Mesothelial cell of epicardium (in vitro differentiated cells): Measurements from ENCODE around the gene KLHDC9. TPM values are rescaled to one million over a fixed set of nuclear protein-coding genes. Genes with fewer than 3 reads are reported as not detected.

Experiments
- DNase-seq, 2 experiments: peaks; one replicate each; pipeline ENCODE4 v3.0.0; 2021; ENCODE audit warnings: low spot score in 2 of 2; ENCODE audit not compliant: unreplicated experiment in 2 of 2
- H3K27ac Mint-ChIP-seq: 2 replicates; pipeline ENCODE4 v1.8.0; 2021; ENCODE audit warnings: mixed read lengths
- H3K27me3 Mint-ChIP-seq: 2 replicates; pipeline ENCODE4 v1.8.0; 2021; ENCODE audit warnings: low read depth, mixed read lengths
- H3K36me3 Mint-ChIP-seq: 2 replicates; pipeline ENCODE4 v1.8.0; 2021; ENCODE audit warnings: mixed read lengths
- H3K4me1 Mint-ChIP-seq: 2 replicates; pipeline ENCODE4 v1.8.0; 2021; ENCODE audit warnings: mixed read lengths
- H3K4me3 Mint-ChIP-seq: 2 replicates; pipeline ENCODE4 v1.8.0; 2021; ENCODE audit warnings: mild to moderate bottlenecking, moderate library complexity, mixed read lengths
- H3K9me3 Mint-ChIP-seq: 2 replicates; pipeline ENCODE4 v1.8.0; 2021; ENCODE audit warnings: mixed read lengths
- total RNA-seq: library from RNA; stranded (reverse); gene quantifications from 3 replicates; pipeline ENCODE4 v1.2.1, GENCODE V29; 2021
- TF ChIP-seq, protein P1 (sequence below): fragments of 200-600 bp; sonication (generic); IDR thresholded peaks from one replicate; pipeline ENCODE4 v1.5.0; 2021; ENCODE audit warnings: antibody characterized with exemption; ENCODE audit not compliant: unreplicated experiment

Gene KLHDC9
- total RNA-seq, 1 donor from 2014 or later, result 5.4 TPM

DNA sequence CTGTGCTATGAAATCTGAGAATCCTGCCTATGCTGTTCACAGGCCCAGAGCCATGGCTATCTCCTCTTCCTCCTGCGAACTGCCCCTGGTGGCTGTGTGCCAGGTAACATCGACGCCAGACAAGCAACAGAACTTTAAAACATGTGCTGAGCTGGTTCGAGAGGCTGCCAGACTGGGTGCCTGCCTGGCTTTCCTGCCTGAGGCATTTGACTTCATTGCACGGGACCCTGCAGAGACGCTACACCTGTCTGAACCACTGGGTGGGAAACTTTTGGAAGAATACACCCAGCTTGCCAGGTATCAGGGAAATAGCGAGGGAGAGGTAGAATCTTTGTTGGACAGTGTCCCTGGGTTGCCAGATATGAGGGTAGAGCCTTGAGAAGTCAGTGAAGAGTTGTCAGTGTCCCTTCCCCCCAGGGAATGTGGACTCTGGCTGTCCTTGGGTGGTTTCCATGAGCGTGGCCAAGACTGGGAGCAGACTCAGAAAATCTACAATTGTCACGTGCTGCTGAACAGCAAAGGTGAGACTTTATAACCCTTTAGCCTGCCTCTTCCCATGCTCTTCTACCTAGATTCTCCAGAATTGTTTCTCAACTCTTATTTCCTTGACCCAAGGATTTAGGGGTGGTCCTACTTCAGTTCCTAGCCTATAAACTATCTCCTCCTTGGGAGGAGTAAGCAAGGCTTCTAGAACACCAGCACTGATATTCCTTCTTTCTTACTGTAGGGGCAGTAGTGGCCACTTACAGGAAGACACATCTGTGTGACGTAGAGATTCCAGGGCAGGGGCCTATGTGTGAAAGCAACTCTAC, 21.1 kb downstream of the KLHDC9 start:
- DNase-seq, result no peak
- Mint-ChIP-seq H3K36me3 (peaks cover 15% of the 10 kb centered on the region), H3K27ac (peak overlapping the region; percentile 97), H3K4me3 (peak overlapping the region; percentile 95), H3K27me3 (no peaks in the 10 kb centered on the region), H3K9me3 (no peaks in the 10 kb centered on the region), H3K4me1 (peaks cover 21% of the 10 kb centered on the region)
- TF ChIP-seq, protein P1, sequence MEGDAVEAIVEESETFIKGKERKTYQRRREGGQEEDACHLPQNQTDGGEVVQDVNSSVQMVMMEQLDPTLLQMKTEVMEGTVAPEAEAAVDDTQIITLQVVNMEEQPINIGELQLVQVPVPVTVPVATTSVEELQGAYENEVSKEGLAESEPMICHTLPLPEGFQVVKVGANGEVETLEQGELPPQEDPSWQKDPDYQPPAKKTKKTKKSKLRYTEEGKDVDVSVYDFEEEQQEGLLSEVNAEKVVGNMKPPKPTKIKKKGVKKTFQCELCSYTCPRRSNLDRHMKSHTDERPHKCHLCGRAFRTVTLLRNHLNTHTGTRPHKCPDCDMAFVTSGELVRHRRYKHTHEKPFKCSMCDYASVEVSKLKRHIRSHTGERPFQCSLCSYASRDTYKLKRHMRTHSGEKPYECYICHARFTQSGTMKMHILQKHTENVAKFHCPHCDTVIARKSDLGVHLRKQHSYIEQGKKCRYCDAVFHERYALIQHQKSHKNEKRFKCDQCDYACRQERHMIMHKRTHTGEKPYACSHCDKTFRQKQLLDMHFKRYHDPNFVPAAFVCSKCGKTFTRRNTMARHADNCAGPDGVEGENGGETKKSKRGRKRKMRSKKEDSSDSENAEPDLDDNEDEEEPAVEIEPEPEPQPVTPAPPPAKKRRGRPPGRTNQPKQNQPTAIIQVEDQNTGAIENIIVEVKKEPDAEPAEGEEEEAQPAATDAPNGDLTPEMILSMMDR, result peak; percentile 28

DNA sequence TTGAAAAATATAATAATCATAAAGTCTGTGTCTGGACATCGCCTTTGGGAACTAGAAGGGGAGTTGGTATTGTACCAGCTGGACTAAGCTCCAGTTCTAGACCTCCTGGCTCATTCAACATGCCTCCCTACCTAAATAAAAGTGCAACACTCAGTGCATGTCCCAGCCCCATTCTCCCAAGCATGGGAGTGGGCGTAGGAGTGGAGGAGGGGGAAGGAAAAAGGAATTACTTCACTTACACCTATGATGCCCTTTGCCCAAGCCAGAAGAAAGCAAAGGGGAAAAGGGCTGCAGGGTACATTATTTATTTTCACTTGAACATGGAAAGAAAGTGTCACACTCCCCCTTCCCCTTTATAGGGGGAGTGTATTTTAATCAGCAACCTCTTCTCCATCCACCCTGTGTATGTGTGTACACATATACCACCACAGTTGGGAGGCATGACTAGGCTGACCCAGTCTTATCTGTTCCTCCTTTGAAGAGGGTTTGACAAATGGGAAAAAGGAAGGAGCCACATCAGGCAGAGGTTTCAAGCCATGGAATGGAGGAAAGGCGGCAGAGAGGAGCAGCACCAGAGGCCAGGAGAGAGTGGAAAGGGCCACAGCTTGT, 23.0 kb downstream of the KLHDC9 start:
- TF ChIP-seq, protein P1, result no peak
- H3K36me3 Mint-ChIP-seq, result peaks cover 23% of the 10 kb centered on the region
- no peak overlapping the region for H3K27ac Mint-ChIP-seq
- no peaks in the 10 kb centered on the region for H3K27me3 Mint-ChIP-seq
- H3K4me1 Mint-ChIP-seq, result peaks cover 21% of the 10 kb centered on the region
- no peak overlapping the region for H3K4me3 Mint-ChIP-seq
- no peak for DNase-seq
- H3K9me3 Mint-ChIP-seq, result no peaks in the 10 kb centered on the region

DNA sequence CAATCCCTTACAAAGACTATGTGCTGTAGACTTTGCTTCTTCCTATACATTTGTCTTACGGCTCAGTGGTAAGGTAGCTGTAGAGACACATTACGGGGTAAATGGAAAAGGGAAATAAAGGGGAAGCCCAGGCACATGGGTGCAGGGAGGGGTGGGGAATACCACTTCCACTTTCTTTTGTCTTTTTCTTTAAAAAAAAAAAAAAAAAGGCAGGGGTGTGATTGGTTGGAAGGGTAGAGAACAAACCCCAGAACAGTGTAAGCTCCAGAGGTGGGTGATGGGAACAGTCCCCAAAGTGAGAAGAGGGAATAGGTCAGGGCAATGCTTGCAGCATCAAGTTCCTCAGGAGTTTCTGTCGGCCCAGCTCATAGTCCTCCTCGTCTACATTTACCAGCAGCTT, 23.7 kb downstream of the KLHDC9 start:
- no peak overlapping the region for H3K27ac Mint-ChIP-seq
- DNase-seq, result no peak
- peaks cover 27% of the 10 kb centered on the region for H3K36me3 Mint-ChIP-seq
- H3K4me1 Mint-ChIP-seq, result peaks cover 25% of the 10 kb centered on the region
- H3K27me3 Mint-ChIP-seq, result no peaks in the 10 kb centered on the region
- no peak overlapping the region for H3K4me3 Mint-ChIP-seq
- no peaks in the 10 kb centered on the region for H3K9me3 Mint-ChIP-seq
- TF ChIP-seq, protein P1, result no peak

DNA sequence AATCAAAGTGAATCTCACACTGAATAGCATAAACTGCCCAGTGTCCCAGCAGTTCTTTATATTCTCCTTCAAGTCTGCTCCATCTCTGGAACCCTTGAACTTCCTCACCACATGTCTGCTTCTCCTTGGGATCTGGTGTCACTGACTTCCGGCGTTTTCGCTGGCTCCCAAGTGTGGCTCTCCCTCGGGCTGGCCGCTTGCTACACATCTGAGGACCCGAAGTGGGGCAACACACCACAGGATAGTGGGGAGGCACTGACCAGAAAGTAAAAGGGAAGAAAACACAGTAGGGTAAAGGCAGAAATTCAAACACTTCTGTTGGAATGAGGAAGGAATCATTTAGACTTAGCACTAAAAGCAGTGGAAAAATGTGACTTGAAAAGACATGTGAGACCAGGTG, 24.8 kb downstream of the KLHDC9 start:
- TF ChIP-seq, protein P1, result no peak
- Mint-ChIP-seq H3K27me3 (no peaks in the 10 kb centered on the region), H3K4me3 (no peak overlapping the region), H3K9me3 (no peaks in the 10 kb centered on the region), H3K27ac (no peak overlapping the region), H3K4me1 (peaks cover 30% of the 10 kb centered on the region), H3K36me3 (peaks cover 32% of the 10 kb centered on the region)
- DNase-seq, result no peak

DNA sequence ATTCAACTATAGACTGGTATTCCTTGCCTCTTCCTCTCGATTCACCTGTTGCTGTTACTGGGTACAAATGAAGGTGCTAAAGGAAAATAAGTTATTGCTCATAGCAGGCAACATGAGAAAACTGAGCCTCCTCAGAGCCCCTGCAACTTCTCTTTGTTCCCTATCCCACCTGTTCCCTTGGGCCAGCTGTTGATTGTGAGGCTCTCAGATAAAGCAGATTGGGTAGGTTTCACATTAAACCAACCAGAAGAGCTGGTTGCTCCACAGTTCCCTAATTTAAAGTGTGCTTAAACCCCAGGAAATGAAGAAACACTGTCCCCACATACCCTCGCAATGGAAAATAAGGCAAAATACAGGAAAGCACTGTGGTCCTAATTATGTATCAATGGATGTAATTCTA, 29.5 kb downstream of the KLHDC9 start:
- Mint-ChIP-seq H3K4me1 (peaks cover 36% of the 10 kb centered on the region), H3K27me3 (no peaks in the 10 kb centered on the region), H3K9me3 (no peaks in the 10 kb centered on the region), H3K36me3 (peaks cover 30% of the 10 kb centered on the region), H3K27ac (no peak overlapping the region), H3K4me3 (no peak overlapping the region)
- TF ChIP-seq, protein P1, result no peak
- DNase-seq, result no peak
